Activated CD4-positive, alpha-beta T cell treated with anti-CD3 and anti-CD28 coated beads, Interleukin-2, Interleukin-6, amounts not matched to agents 100 ng/mL and 50 ng/mL, durations not matched to agents 16 hours and 8 hours (primary cell): ENCODE measurements around the gene SYT1.

Source experiments
- DNase-seq: peaks from one replicate; pipeline ENCODE4 v3.0.0-alpha.2; 2020

The SYT1 gene

DNA sequence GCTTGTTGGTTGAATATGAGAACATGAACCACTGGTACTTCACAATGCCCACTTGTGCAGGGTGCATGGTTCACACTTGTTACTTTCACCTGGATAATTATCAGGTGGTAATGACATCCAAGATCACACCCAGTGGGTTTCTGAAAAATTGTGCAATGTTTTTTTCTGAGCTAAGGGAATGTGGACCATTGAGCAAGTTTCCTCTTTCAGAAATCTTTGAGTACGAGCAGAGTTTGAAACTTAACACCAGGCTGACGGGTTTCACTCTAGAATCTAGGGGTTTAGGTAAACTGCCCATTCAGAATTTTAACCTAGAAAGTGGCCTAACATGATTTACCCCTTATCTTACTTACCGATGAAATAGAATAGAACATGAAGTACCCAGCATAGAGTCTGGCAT, 436.6 kb downstream of the SYT1 start:
- no peak for DNase-seq

DNA sequence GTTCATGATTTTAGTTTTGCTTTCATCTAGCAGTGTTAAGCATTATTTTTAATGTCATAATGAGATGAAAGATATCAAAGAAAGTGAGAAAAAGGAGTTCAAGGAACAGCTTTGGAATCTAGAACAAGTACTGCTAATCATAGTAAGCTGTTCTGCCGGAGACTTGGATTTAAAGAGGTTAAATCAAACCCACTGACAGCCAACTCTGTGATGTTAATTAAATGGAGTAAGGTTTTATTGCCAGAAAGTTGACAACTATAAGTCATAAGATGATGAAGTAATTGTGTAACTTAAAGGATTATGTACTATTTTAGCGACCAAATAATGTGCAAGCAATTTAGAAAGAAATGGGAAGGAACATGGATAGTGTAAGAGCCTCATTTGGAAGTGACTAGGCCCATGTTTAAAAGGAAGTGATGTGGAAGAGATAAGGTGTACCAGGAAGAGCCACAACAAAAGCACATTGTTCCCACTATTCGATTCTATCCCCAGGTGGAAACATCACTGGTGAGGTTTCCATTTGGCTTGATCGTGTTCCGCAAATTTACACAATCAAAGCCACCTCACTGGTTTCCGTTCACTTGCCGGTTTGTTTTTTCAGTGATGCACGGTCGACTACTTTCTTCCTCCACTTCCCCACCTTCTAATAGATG, 437.7 kb downstream of the SYT1 start:
- DNase-seq, result no peak

DNA sequence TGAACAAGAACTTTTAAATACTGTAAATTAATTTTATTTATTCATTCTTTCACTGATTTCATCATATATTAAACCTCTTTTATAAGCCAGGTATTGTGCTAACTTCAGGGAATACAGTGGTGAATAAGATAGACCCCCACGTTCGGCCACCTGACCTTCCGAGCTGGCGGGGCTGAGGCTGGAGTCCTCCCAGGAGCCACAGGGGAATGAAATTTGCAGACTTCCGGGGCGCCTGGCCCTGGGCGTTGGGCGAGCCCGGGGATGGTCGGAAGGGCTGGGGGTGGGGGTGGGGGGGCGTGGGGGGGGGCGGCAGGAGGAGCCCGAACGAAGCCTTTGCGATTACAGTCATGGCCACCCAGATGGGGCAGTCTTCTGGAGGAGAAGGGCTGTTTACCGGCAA, 442.8 kb downstream of the SYT1 start:
- no peak for DNase-seq

DNA sequence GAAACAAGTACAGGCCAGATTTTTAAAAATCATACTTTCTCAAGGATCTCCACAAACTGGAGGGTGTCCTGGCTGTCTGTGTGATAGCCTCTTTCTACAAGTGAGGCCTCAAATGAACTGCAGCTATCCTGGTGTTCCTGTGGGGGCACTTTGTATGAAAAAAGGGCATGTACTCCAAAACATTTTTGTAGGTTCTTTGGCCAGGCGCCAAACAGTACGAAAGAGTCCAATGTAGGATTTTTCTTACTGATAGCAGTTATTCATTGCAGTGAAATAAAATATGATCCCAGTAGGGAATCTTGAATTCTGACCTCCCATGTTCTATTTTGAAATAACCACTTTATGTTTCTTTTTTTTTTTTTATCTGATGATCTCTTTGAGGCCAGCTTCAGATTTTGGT, 444.5 kb downstream of the SYT1 start:
- no peak for DNase-seq

DNA sequence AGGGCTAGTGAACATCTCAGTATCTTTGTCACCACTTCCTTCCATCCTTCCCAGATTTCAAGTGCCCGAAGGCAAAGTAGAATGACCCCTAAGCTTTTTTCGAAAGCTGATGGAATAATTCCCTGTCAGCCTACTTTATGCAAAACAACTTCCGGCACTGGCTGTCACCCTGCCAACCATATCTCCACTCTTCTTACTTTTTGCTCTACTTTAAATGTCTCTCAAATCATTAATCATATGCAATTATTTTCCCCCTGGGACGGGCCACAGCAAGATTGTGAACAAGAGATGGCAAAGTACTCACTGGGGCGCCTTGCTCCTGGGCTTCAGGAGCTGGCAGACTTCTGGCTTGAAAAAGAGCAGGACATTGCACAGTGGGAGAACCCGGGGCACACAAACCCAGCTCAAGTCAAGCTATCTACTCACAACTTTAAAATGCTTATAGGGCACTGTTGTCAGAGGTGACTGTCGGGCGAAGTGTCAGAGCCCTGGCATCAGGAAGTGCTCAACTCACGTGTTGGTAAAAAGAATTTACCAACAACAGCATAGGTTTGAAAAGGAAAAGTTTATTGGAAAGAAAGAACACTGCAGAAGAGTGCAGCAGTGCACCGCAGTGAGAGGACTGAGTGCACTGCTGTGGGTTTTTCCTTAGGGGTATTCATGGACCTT, 452.7 kb downstream of the SYT1 start:
- DNase-seq, result no peak

DNA sequence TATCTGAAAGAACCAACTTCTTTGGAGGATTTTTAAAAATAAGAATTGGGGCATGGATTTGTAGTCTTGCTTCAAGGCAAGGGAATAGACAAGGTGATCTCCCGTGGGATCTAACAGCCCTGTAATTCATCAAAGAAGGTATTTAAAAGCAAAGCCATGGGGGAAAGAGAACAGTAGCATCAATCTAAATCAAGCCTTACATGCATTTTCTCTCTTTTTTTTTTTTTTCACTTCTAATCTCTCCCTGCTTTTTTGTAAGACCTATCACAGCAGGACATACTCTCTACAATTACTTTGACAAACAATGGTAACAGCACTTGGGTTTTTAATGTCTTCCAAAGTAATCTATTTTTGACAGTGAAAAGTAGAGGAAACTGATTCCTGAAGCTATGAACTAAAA, 458.3 kb downstream of the SYT1 start:
- no peak for DNase-seq

DNA sequence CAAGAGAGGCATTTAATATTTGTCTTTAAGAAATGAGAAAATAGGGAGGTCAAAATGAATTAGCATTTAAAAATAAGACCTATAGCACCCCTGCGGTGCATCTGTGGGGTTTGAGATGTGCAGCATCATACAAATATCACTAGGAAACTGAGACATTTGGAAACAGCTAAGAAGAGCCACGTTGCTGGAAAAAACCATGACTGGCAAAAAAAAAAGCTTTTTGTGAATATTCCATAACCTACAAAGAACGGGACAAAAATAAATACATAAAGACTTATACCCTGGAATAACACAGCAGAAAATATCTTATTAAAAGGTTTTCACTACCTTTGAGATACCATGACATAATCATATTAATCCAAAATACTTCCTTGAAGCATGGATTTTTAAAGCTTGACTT, 460.0 kb downstream of the SYT1 start:
- DNase-seq, result no peak

DNA sequence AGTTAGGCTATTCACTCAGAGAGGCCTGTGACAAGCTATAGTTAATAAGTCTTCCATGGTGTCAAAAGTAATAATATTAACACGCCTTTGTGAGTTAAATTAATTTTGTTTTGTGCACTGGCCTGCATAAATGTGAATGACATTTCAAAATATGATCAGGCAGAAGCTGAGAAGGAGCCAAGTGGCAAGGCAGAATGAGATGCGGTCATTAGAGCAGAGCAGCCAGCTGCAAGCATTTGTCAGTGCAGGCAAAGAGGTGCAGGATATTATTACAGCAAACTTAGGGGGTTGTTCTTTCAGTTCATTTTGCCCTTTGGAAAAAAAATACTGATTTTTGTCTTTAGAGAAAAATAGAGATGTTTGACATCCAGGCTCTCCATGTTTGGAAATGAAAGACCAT, 461.6 kb downstream of the SYT1 start:
- DNase-seq, result no peak

DNA sequence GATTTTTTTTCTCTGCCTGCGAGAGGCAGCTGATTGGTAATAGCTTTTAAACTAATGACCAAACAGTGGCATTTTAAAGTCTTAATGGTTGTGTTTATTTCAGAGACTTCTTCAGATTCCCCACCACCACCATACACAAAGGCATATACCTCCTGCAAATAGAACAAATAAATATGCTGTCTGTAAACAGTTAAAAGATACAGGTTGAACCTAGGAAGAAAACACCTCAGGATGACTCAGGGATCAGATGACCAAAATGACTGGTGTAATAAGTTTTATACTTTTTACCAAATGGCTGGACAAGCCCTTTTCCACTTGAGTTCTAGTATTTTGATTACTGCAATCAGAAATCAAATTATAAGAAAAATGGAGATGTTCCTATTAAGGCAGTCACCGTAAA, 462.1 kb downstream of the SYT1 start:
- DNase-seq, result no peak

DNA sequence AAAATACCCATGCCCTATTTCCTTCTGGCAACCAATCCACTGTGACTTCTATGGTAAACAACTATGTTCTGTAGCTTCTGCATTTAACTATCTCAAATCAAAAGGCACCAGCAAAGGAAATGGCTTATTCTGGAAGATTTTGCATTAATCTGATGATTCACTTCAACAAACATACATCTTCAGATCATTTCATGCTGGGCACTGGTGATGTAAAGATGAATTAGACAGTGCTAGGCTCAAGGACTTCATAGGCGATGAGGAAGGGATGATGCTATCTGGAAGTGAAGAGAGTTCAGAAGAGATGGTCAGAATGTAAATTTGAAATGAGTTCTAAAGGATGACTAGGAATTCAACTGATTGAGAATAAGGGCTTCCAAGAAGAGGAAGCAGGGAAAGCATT, 462.9 kb downstream of the SYT1 start:
- DNase-seq, result no peak

DNA sequence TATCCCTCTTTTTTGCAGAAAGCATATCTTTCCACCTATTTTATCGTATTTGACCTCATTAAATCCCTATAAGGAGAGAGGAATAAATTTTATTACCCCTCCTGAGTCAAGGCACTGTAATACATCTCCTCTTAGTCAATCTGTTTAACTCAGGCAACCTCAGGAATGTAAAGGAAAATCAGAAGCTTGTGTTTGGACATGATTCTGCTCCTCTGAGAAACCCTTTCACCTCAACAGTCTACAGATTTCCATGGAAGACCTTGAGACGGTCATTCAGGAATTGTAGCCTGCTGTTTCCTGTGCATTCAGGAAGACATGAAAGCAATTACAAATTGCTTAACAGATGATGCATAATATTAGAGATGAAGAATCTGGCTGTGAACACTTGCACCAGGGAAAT, 465.4 kb downstream of the SYT1 start:
- DNase-seq, result no peak

DNA sequence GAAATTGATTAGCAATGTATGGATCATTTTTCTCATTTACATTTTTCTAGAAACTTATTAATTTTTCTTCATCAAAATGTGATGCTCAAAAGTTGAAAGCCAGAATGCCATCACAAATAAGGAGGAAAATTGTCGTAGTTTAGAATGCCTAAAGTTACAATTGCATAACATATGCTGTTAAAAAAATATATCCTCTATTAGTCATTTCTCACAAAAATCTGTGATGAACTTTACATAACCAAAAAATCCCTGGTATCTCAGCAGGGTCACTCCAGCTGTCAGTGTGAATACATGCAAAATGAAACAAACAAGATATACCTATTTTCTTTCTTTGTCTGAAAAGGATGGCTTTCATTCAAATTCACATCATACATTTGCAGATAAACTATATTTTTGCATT, 467.3 kb downstream of the SYT1 start:
- no peak for DNase-seq

DNA sequence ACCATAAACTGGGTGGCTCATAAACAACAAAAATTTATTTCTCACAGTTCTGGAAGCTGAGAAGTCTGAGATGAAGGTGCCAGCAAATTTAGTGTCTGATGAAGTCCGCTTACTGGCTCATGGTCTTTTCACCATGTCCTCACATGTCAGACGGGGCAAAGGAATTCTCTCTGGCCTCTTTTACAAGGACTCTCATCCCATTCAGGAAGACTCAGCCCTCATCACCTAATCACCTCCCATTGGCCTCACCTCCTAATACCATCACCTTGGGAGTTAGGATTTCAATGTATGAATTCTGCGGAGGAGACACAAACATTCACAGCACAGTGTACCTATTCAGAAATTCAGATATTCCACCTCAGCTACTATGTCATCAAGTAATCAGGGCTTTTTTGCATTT, 468.6 kb downstream of the SYT1 start:
- no peak for DNase-seq

DNA sequence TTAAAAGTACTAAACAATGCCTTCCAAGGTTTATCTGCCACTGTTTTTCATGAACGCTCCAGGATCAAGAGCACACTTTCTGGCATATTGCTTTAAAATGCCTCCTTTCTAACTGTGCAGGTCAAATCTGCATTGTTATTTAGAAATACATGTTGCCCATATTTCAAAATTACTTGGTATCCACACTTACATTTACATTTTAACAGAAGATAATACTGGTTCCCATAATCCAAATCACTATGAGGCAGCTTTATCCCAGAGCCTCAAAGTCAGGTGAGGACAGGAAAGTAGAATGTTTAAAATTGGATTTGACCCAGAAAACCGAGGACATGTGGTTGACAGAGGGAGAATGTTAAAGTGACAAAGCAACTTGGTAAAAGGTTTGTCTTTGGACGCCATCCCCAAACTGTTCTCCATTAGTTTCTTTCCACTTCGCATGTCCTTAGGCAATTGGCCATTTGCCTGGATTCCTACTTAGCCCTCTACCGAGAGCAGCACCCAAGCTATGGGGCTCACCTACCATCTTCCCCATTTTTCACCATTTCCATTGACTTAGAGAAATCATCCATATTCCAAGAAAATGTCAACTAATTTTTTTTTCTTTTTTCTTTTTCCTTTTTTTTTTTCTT, 473.2 kb downstream of the SYT1 start:
- no peak for DNase-seq

DNA sequence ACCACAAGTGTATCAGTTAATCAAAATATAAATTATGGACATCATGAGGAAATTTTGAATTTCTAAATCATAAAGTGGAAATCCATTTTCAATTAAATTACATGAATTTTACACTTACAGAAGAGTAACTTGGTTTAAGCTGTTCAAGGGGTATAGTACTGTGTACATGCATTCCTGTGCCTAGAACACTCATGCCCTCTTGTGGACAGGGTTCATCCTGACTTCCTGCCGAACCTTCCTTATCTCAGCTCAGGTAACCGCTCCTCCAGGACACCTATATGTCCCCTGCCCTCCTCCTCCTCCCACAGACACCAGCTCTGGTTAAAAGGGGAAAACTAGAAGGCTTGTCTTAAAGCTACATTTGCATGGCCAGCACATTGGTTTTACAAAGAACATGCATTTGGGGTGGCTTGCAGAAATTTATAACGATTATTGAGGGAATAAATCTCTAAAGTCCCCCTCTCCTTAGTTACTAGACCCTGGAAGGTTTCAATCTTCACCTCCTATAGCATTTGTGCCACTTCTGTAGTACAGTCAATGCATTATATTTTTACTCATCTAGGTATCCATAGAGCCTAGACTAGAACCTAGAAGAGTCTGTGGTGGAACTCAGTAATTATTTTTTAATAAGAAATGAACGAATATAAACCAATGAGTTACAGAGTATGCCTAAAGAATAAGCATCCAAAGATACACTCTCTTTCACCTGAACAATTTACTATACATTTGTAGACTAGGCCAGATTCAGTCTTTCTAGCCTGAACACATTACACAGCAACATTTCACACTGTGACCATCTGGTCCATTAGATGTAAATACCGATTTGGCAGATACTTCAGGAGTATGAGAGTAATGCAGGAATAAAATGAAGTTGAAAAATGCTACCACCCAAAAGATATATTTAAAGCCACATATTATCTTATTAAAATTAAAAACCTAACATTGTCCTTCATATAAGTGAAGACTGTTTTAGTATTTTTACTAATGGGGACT, 480.6 kb downstream of the SYT1 start:
- DNase-seq, result peak; percentile 20

DNA sequence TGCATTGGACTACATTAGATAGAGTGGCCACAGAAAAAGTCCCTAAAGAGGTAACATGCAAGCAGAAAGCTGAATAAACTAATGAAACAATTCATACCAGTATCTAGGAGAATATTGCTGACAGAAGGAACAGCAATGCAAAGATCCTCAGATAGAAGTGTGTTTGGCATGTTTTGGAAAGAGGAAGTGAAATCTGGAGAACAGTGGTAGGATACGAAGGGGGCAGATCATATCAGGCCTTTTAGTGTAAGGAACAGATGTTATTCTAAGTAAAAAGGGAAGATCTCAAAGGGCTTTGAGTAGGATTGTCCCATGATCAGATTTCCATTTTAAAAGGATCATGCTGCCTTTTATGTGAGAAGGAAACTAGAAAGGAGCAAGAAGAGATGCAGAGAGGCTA, 483.3 kb downstream of the SYT1 start:
- DNase-seq, result no peak

DNA sequence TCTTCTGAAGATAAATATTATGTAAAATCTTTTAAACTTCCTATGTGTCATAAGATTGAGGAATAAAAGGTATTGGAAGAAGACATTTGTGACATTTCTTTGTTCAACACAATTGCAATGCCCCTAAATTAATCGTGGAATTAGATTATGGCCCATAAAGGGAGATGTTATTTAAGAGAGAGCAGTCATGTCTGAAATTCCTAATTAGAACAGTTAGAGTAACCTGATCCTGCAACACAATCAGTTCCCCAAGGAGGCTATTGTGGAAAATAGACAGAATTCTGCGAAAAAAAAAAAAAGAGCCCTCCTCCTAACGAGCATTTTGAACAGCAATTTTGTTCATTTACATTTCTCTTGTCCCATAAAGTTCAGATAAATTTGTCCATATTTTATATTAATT, 486.7 kb downstream of the SYT1 start:
- DNase-seq, result no peak

DNA sequence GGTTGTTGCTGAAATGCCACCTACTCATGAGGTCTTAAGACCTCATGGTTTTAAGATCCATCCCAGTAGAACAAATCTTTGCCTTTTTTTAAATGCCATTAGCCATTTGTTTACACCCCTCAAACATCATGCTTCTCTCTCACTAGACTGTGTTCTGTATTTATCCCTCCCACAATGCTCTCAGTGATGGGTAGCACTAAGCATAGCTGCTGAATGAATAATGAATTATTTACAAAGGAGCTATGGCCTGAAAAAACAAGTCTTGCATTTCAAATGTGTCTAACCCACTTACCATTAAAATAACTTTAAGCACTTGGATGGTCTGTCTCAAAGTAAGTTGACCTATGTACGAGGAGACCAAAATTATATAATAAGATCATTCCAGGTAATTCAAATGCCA, 491.6 kb downstream of the SYT1 start:
- DNase-seq, result no peak

DNA sequence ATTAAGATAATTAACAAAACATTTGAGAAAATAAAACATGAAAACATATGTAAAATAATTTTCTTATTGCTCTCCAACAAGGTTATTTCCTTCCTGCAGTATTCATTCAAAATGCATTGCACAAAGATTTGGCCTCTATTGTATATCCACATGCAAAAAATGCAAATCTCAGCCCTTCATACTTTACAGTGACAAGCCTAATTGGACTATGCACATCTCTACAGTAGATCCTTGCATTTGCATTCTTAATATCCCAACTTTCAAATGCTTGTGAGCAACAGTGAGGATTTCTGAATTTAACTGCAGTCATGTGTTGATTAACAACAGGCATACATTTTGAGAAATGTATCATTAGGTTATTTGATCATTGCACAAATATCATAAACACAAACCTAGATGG, 492.5 kb downstream of the SYT1 start:
- DNase-seq, result no peak

DNA sequence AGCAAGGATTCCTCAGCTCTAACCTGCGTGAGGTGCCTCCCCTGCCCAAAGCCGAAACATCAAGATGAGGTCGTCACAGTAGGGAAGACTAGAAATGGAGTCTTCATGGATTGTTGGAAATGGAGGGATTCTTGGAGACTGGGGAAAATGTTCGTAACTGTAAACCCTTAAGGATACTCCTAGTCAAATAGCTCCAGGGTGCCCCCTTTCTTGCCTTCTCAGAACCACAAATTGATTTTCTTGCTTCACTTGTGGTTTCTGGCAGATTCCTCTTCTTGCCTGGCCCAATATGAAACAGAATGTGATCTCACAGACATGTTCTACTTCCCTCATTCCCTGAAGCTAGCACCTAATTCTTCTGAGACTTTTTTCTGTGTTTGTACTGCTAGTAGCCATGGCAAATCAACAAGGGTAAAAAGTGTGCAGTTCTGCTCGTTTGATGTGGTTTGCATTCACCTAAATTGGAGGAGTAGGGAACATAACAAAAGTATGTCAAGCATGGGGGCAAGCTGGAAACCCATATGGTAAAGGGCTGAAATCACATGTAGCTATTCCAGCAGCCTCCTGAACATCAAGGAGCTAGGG, 494.2 kb downstream of the SYT1 start:
- no peak for DNase-seq

DNA sequence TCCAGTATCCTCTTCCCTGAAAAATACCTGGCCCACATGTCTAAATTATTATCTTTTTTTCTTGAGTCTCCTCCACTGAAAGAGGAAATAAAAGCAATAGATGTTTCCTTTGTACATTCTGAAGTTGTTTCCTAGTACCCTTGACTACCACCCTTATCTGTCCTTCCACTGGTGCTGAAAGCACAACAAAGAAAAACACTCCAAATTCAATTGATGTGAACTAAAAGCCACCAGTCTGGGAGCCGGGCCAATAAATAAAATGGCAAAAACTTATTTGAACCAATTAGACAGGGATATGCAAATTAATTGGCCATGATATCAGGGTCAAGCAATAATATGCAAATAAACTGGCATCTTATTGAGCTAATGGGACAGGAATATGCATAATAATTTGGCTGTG, 495.7 kb downstream of the SYT1 start:
- DNase-seq, result no peak

DNA sequence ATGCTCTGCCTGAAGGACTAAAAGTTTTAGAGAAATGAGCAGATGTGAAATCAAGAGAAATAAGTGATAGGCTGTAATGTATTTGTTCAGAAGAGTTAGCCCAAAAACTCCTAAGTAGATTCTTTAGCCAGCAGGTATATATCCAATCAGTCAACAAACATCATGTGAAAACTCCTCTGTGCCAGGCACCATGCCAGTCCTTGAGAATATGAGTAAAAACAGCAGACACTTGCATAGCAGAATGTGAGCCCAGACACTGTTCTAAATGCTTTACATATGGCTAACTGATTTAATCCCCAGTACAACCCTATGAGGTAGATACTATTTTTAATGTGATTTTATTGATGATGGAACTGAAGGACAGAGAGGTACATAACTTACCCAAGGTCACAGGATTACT, 496.4 kb downstream of the SYT1 start:
- DNase-seq, result no peak

DNA sequence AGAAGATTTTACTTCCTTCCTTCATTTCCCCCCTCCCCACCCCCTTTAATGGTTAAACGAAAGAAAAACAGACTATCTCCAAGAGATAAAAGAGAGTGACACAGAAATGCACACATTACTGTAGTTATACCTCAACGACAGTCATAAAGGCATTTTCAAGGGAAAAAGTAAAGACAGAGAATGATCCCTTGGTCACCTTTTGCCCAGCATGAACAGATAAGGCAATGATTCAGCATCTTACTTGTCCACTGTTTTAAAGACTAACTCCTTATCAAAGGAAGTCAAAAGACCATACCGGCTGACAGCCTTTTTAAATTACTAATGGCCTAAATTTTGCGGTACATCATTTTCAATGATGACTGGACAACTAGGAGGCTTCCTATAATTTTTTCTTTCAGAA, 499.6 kb downstream of the SYT1 start:
- DNase-seq, result no peak
